GM21737 (cell line): Measurements from ENCODE around the gene POLK.
"Not testable (repeated sequence)": the region's sequence is repeated elsewhere in the genome, so short reads cannot be mapped to it uniquely, and the experiment has no call there.

Experiments used
- ATAC-seq: cut with Tn5 transposase; IDR thresholded peaks from one replicate; pipeline ENCODE4 v1.9.1; 2021; ENCODE audit warnings: mild to moderate bottlenecking, moderate library complexity; ENCODE audit not compliant: unreplicated experiment

The POLK gene

GRCh38 chr5:75607341-75607740, 95.7 kb downstream of the POLK start:
- not testable (repeated sequence) for ATAC-seq

- ATAC-seq = no peak
These were observed 97.2 kb downstream of the POLK start for GRCh38 chr5:75608870-75609269.

GRCh38 chr5:75610201-75610600, 98.5 kb downstream of the POLK start:
- ATAC-seq = no peak

GRCh38 chr5:75610859-75611310, 99.2 kb downstream of the POLK start:
- not testable (repeated sequence) for ATAC-seq

- no peak for ATAC-seq
These were observed 99.9 kb downstream of the POLK start, which contains the start of gene ANKDD1B for GRCh38 chr5:75611311-75612225. Gene ANKDD1B, plus strand, starts transcription at chr5:75611453. Its CDS starts 182 bp downstream, at chr5:75611635.

GRCh38 chr5:75612226-75612569, 100.5 kb downstream of the POLK start:
- ATAC-seq = no peak

GRCh38 chr5:75612901-75613300, 101.2 kb downstream of the POLK start:
- no peak for ATAC-seq

- ATAC-seq = no peak
These were observed 102.5 kb downstream of the POLK start for GRCh38 chr5:75614176-75614575.

GRCh38 chr5:75616371-75616881, 104.7 kb downstream of the POLK start:
- ATAC-seq = no peak

- ATAC-seq = no peak
These were observed 105.4 kb downstream of the POLK start for GRCh38 chr5:75616971-75617621.

GRCh38 chr5:75617736-75618352, 106.2 kb downstream of the POLK start:
- ATAC-seq = no peak

GRCh38 chr5:75620184-75620959, 108.7 kb downstream of the POLK start:
- no peak for ATAC-seq

GRCh38 chr5:75622564-75622963, 110.9 kb downstream of the POLK start:
- ATAC-seq = no peak

GRCh38 chr5:75623846-75624245, 112.2 kb downstream of the POLK start:
- no peak for ATAC-seq

- ATAC-seq = no peak
These were observed 115.3 kb downstream of the POLK start for GRCh38 chr5:75626959-75627358.

- ATAC-seq = no peak
These were observed 116.1 kb downstream of the POLK start for GRCh38 chr5:75627801-75628200.

GRCh38 chr5:75630875-75631274, 119.2 kb downstream of the POLK start:
- no peak for ATAC-seq

GRCh38 chr5:75632321-75632720, 120.6 kb downstream of the POLK start:
- ATAC-seq = no peak

- ATAC-seq = no peak
These were observed 126.3 kb downstream of the POLK start for GRCh38 chr5:75637949-75638348.

- no peak for ATAC-seq
These were observed 128.0 kb downstream of the POLK start for GRCh38 chr5:75639535-75640311.
